ENCODE measurements around the gene WFDC1. TPM values are rescaled to one million over a fixed set of nuclear protein-coding genes. Genes with fewer than 3 reads are reported as not detected.

WFDC1 gene
- total and polyA plus RNA-seq, 4 donors, result 1.0 to 5.2 (median 2.9) TPM

DNA sequence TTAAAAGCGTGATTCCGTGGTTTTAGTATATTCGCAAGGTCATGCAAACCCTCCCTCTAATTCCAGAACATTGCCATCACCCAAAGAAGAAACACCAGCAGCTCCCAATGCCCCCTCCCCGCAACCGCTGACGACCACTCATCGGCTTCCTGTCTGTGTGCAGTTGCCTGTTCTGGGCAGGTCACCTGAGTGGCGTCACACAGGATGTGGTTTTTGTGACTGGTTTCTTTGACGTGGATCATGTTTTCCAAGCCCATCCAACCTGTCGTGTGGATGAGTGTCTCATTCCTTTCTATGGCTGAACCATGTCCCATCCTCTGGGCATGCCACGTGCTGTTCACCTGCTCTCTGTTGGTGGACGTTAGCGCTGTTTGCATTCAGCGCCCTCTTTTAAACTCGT is 65.5 kb downstream of the WFDC1 start:
- Histone ChIP-seq H3K4me1 (ENCODE audit: control insufficient read depth in 4 of 4, insufficient read depth in 4 of 4, low read length in 3 of 4) (peaks cover 0 to 2% (median 0%) of the 10 kb centered on the region in 4 donors), H3K9ac (ENCODE audit: low read depth in 1 of 2, low read length in 2 of 2) (no peak overlapping the region), H3K4me3 (ENCODE audit: low read depth in 1 of 3, low read length in 3 of 3) (no peak overlapping the region), H3K27ac (ENCODE audit: low read depth in 1 of 2, low read length in 2 of 2) (no peak overlapping the region), H3K27me3 (ENCODE audit: control insufficient read depth in 4 of 4, insufficient read depth in 4 of 4, low read length in 3 of 4) (no peaks in the 10 kb centered on the region), H3K9me3 (ENCODE audit: control insufficient read depth in 4 of 4, low read length in 3 of 4) (no peaks in the 10 kb centered on the region), H3K36me3 (ENCODE audit: control insufficient read depth in 4 of 4, insufficient read depth in 3 of 4, low read depth in 1 of 4, low read length in 3 of 4) (no peaks in the 10 kb centered on the region)
- no peak for DNase-seq (ENCODE audit: low spot score)
- TF ChIP-seq SP1 (IDR thresholded peaks at IDR 0.05), result no peak
- no peak for TF ChIP-seq MAX (IDR thresholded peaks at IDR 0.05)
- TF ChIP-seq RAD21 (IDR thresholded peaks at IDR 0.05), result no peak
- no peak for TF ChIP-seq CTCF (IDR thresholded peaks at IDR 0.05; ENCODE audit: low read depth, low read length, missing input control)
- TF ChIP-seq, protein P1, sequence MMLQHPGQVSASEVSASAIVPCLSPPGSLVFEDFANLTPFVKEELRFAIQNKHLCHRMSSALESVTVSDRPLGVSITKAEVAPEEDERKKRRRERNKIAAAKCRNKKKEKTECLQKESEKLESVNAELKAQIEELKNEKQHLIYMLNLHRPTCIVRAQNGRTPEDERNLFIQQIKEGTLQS (IDR thresholded peaks at IDR 0.05), result no peak
- no peak for TF ChIP-seq HNF4A (conservative IDR thresholded peaks at IDR 0.05)
- TF ChIP-seq RXRA (IDR thresholded peaks at IDR 0.05), result no peak
- no peak for TF ChIP-seq TAF1 (conservative IDR thresholded peaks at IDR 0.05)
- TF ChIP-seq NR2F2 (IDR thresholded peaks at IDR 0.05), result no peak
- TF ChIP-seq JUND (IDR thresholded peaks at IDR 0.05), result no peak
- TF ChIP-seq FOXA1 (IDR thresholded peaks at IDR 0.05), result no peak
- TF ChIP-seq ZBTB33 (IDR thresholded peaks at IDR 0.05), result no peak
- no peak for TF ChIP-seq EGR1 (IDR thresholded peaks at IDR 0.05; ENCODE audit: low read depth in 2 of 2)
- WGBS, result 75% methylated on average over 15 of the region's 15 CpGs

GRCh38 chr16:84360748-84361147 is 66.1 kb downstream of the WFDC1 start:
- TF ChIP-seq HNF4G (IDR thresholded peaks at IDR 0.05), result no peak
- no peak for TF ChIP-seq ZBTB33 (IDR thresholded peaks at IDR 0.05)
- no peak for TF ChIP-seq JUND (IDR thresholded peaks at IDR 0.05)
- no peak for TF ChIP-seq TAF1 (conservative IDR thresholded peaks at IDR 0.05)
- TF ChIP-seq CTCF (IDR thresholded peaks at IDR 0.05; ENCODE audit: low read depth, low read length, missing input control), result no peak

More at GRCh38 chr16:84360748-84361147, 66.1 kb downstream of the WFDC1 start:
- Histone ChIP-seq H3K36me3 (ENCODE audit: control insufficient read depth in 4 of 4, insufficient read depth in 3 of 4, low read depth in 1 of 4, low read length in 3 of 4) (no peaks in the 10 kb centered on the region), H3K4me1 (ENCODE audit: control insufficient read depth in 4 of 4, insufficient read depth in 4 of 4, low read length in 3 of 4) (peaks cover 0 to 2% (median 0%) of the 10 kb centered on the region in 4 donors), H3K9me3 (ENCODE audit: control insufficient read depth in 4 of 4, low read length in 3 of 4) (no peaks in the 10 kb centered on the region), H3K27ac (ENCODE audit: low read depth in 1 of 2, low read length in 2 of 2) (no peak overlapping the region), H3K4me3 (ENCODE audit: low read depth in 1 of 3, low read length in 3 of 3) (no peak overlapping the region), H3K9ac (ENCODE audit: low read depth in 1 of 2, low read length in 2 of 2) (no peak overlapping the region), H3K27me3 (ENCODE audit: control insufficient read depth in 4 of 4, insufficient read depth in 4 of 4, low read length in 3 of 4) (no peaks in the 10 kb centered on the region)
- no peak for DNase-seq (ENCODE audit: low spot score)
- WGBS, result 82% methylated on average over 4 of the region's 4 CpGs

Measured in liver (tissue), 9 donors.